HG03520 (cell line): ENCODE results near the gene SPSB1.

Experiments
- ATAC-seq: cut with Tn5 transposase; IDR thresholded peaks from one replicate; pipeline ENCODE4 v1.9.1; 2021; ENCODE audit warnings: mild to moderate bottlenecking, moderate library complexity; ENCODE audit not compliant: unreplicated experiment

Gene SPSB1

GRCh38 chr1:9292361-9293240, at the start of gene SPSB1:
TSS of gene SPSB1 (plus strand) at chr1:9292894. CDS start at chr1:9355892, 62,998 bp downstream.
- peak; percentile 40 for ATAC-seq

GRCh38 chr1:9243066-9243739, 49.5 kb upstream of the SPSB1 start:
- no peak for ATAC-seq

GRCh38 chr1:9244501-9245229, 48.0 kb upstream of the SPSB1 start:
- ATAC-seq: no peak

GRCh38 chr1:9245230-9245619, 47.5 kb upstream of the SPSB1 start:
- no peak for ATAC-seq

- ATAC-seq: no peak
Measured at GRCh38 chr1:9245661-9246060, 47.0 kb upstream of the SPSB1 start.

GRCh38 chr1:9246215-9246614, 46.5 kb upstream of the SPSB1 start:
- no peak for ATAC-seq

GRCh38 chr1:9246841-9247785, 45.6 kb upstream of the SPSB1 start:
- ATAC-seq: no peak

GRCh38 chr1:9247894-9248293, 44.8 kb upstream of the SPSB1 start:
- no peak for ATAC-seq

GRCh38 chr1:9248341-9249262, 44.1 kb upstream of the SPSB1 start:
- ATAC-seq: no peak

GRCh38 chr1:9249263-9249533, 43.5 kb upstream of the SPSB1 start:
- ATAC-seq: no peak

- ATAC-seq: no peak
Measured at GRCh38 chr1:9249534-9250410, 42.9 kb upstream of the SPSB1 start.

- ATAC-seq: no peak
Measured at GRCh38 chr1:9250411-9251381, 42.0 kb upstream of the SPSB1 start.

- no peak for ATAC-seq
Measured at GRCh38 chr1:9251501-9251900, 41.2 kb upstream of the SPSB1 start.

- no peak for ATAC-seq
Measured at GRCh38 chr1:9253004-9253403, 39.7 kb upstream of the SPSB1 start.

- ATAC-seq: no peak
Measured at GRCh38 chr1:9253453-9254105, 39.1 kb upstream of the SPSB1 start.

- ATAC-seq: no peak
Measured at GRCh38 chr1:9256332-9256731, 36.4 kb upstream of the SPSB1 start.

GRCh38 chr1:9257851-9258250, 34.8 kb upstream of the SPSB1 start:
- ATAC-seq: no peak
